ENCODE results near the gene SH3GL3. TPM values are rescaled to one million over a fixed set of nuclear protein-coding genes. Genes with fewer than 3 reads are reported as not detected.

The SH3GL3 gene
- total RNA-seq, 4 donors from 2014 or later, result not detected

DNA sequence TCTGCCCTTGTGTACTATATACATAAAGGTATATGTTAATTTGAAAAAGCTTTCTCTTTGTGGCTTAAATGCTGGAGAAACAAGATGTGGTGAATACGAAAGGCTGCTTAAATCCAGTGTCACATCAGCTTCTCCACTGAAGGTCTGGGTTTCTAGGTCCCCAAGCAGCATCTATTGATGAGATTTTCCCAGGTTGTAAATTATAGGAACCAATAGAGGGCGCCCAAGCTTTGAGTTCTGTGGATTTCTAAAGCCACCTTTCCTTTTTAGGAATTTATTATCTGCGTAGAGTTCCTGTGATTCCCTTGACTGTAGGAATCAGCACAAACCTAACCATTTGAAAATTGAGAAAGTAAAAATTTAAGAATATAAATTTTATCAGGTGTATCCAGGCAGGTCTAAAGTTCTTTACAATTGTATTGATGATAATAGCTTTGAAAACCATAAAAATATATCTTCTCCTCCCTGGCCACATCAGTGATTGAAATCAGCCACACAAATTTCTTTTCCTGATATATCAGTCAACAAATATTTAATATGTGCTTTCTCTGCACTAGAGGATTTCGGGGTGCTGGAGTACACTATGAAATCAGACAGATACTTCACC lies 118.5 kb downstream of the SH3GL3 start:
- no peaks in the 10 kb centered on the region for H3K9me3 ChIP-seq
- no peaks in the 10 kb centered on the region for H3K4me1 ChIP-seq
- no peaks in the 10 kb centered on the region for H3K36me3 ChIP-seq
- TF ChIP-seq, protein P1, sequence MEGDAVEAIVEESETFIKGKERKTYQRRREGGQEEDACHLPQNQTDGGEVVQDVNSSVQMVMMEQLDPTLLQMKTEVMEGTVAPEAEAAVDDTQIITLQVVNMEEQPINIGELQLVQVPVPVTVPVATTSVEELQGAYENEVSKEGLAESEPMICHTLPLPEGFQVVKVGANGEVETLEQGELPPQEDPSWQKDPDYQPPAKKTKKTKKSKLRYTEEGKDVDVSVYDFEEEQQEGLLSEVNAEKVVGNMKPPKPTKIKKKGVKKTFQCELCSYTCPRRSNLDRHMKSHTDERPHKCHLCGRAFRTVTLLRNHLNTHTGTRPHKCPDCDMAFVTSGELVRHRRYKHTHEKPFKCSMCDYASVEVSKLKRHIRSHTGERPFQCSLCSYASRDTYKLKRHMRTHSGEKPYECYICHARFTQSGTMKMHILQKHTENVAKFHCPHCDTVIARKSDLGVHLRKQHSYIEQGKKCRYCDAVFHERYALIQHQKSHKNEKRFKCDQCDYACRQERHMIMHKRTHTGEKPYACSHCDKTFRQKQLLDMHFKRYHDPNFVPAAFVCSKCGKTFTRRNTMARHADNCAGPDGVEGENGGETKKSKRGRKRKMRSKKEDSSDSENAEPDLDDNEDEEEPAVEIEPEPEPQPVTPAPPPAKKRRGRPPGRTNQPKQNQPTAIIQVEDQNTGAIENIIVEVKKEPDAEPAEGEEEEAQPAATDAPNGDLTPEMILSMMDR (IDR thresholded peaks at IDR 0.05), result peak in 5 of 6 experiments; percentile 17 to 43 (median 26)
- TF ChIP-seq POLR2A (IDR thresholded peaks at IDR 0.05), result no peak
- no peaks in the 10 kb centered on the region for H3K27me3 ChIP-seq
- H3K27ac ChIP-seq, result no peak overlapping the region
- DNase-seq, result no peak
- H3K4me3 ChIP-seq, result no peak overlapping the region

GRCh38 chr15:83567318-83567717 lies 120.2 kb downstream of the SH3GL3 start:
- no peak overlapping the region for H3K27ac ChIP-seq
- DNase-seq, result no peak
- no peaks in the 10 kb centered on the region for H3K27me3 ChIP-seq
- H3K9me3 ChIP-seq, result no peaks in the 10 kb centered on the region
- no peak overlapping the region for H3K4me3 ChIP-seq
- TF ChIP-seq, protein P1 (IDR thresholded peaks at IDR 0.05), result no peak
- TF ChIP-seq POLR2A (IDR thresholded peaks at IDR 0.05), result no peak
- H3K36me3 ChIP-seq, result no peaks in the 10 kb centered on the region
- no peaks in the 10 kb centered on the region for H3K4me1 ChIP-seq

DNA sequence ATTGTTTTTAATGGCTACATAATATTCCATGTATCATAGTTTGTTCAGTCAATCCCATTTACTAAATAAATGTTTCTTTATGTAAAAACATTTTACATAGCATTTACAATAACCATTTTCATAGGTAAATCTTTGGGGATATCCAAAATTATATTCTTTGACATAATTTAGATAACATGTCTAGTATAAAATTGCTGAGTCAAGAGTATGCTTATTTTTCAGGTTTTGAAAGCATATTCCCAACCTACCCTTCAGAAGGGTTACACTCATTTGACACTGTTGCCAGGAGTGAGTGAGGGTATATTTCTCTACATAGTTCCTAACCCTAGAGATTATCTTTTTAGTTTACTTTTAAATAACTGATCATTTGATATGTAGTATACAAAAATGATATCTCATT lies 122.2 kb downstream of the SH3GL3 start:
- TF ChIP-seq, protein P1 (IDR thresholded peaks at IDR 0.05), result no peak
- no peak for TF ChIP-seq POLR2A (IDR thresholded peaks at IDR 0.05)
- DNase-seq, result no peak
- H3K27ac ChIP-seq, result no peak overlapping the region
- no peaks in the 10 kb centered on the region for H3K36me3 ChIP-seq
- no peaks in the 10 kb centered on the region for H3K9me3 ChIP-seq
- H3K4me1 ChIP-seq, result no peaks in the 10 kb centered on the region
- H3K4me3 ChIP-seq, result no peak overlapping the region
- H3K27me3 ChIP-seq, result no peaks in the 10 kb centered on the region

GRCh38 chr15:83570756-83571155 lies 123.6 kb downstream of the SH3GL3 start:
- no peaks in the 10 kb centered on the region for H3K36me3 ChIP-seq
- H3K9me3 ChIP-seq, result no peaks in the 10 kb centered on the region
- no peak for DNase-seq
- no peaks in the 10 kb centered on the region for H3K4me1 ChIP-seq
- no peaks in the 10 kb centered on the region for H3K27me3 ChIP-seq
- no peak overlapping the region for H3K4me3 ChIP-seq
- no peak for TF ChIP-seq POLR2A (IDR thresholded peaks at IDR 0.05)
- TF ChIP-seq, protein P1 (IDR thresholded peaks at IDR 0.05), result no peak
- H3K27ac ChIP-seq, result no peak overlapping the region

- Histone ChIP-seq H3K27me3 (no peaks in the 10 kb centered on the region), H3K4me1 (no peaks in the 10 kb centered on the region), H3K27ac (no peak overlapping the region), H3K4me3 (no peak overlapping the region), H3K36me3 (no peaks in the 10 kb centered on the region), H3K9me3 (no peaks in the 10 kb centered on the region)
- DNase-seq, result no peak
- TF ChIP-seq, protein P1 (IDR thresholded peaks at IDR 0.05), result peak in 5 of 6 experiments; percentile 12 to 35 (median 25)
- no peak for TF ChIP-seq POLR2A (IDR thresholded peaks at IDR 0.05)
These were observed 124.9 kb downstream of the SH3GL3 start for GRCh38 chr15:83571820-83572707.

Measured in Peyer's patch (tissue), 4 donors.